ENCODE measurements around the gene C2CD2. TPM values are rescaled to one million over a fixed set of nuclear protein-coding genes. Genes with fewer than 3 reads are reported as not detected.

C2CD2 gene
- total and polyA plus RNA-seq, 2 donors (not counting 3 experiments of a cell fraction or from before 2014, with no cell fraction given): 32.6 to 41.2 TPM

DNA sequence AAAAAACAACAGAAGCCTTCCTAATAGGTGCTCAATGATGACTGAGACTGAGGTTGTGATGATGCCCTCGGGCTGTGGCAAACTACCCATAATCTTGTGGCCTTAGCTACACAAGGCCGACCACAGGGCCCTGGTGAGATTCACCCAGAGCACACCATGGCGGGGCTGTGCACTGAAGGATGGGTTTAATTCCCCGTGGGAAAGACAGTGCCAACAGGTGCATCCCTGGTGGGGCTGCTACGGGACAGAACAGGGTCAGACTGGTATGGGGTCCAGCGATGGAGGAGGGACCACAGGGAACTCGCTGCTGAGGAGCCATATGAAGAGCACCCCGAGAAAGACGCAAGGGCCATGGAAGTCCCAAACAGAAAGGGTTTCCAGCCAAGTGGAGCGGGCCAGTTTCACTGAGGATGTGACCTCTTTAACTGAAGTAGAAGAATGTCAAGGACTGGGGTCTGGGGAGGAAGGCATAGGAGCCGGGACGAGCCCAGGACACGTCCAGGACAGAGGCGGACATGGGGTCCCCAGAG, 96.0 kb downstream of the C2CD2 start:
- Histone ChIP-seq H3K27ac (ENCODE audit: insufficient read depth, low read depth, low read length) (no peak overlapping the region), H2AFZ (ENCODE audit: low read depth, low read length) (no peak overlapping the region), H3K4me3 (replicated peaks in 1 of 3; ENCODE audit: insufficient read depth in 1 of 3, low read depth in 1 of 3, low read length in 3 of 3) (no peak overlapping the region), H3K9me1 (replicated peaks; ENCODE audit: control insufficient read depth, extremely low read depth, insufficient read depth, low read length) (no peaks in the 10 kb centered on the region), H3K36me3 (ENCODE audit: control insufficient read depth in 2 of 2, extremely low read depth in 1 of 2, insufficient read depth in 2 of 2, low read length in 2 of 2) (peaks cover 7 to 17% of the 10 kb centered on the region in 2 experiments), H3K4me2 (ENCODE audit: insufficient read depth, low read length) (no peak overlapping the region), H4K20me1 (replicated peaks; ENCODE audit: control insufficient read depth, extremely low read depth, insufficient read depth, low read length) (no peaks in the 10 kb centered on the region), H3K79me2 (ENCODE audit: control insufficient read depth, insufficient read depth, low read length) (peaks cover 2% of the 10 kb centered on the region), H3K9ac (replicated peaks; ENCODE audit: extremely low read depth, insufficient read depth, low read length) (no peak overlapping the region), H3K9me3 (replicated peaks; ENCODE audit: control insufficient read depth, insufficient read depth, low read length) (no peaks in the 10 kb centered on the region), H3K27me3 (ENCODE audit: control insufficient read depth in 2 of 2, insufficient read depth in 2 of 2, low read length in 2 of 2) (no peaks in the 10 kb centered on the region), H3K4me1 (ENCODE audit: control insufficient read depth, extremely low read depth, insufficient read depth, low read length) (no peaks in the 10 kb centered on the region)
- POLR2A ChIA-PET: no interaction called here
- CTCF ChIA-PET: no interaction called here
- no TSS peak for BruUV-seq (replicated peaks)
- intact Hi-C loops (cut with micrococcal nuclease): no loop called here
- FAIRE-seq: no peak
- dilution Hi-C loops (cut with MboI; ENCODE audit: extremely low pct_ligation_motif_present, low sequenced_read_pairs): no loop called here
- DNase-seq (ENCODE audit: low read depth, low spot score): no peak
- TF ChIP-seq, protein P1, sequence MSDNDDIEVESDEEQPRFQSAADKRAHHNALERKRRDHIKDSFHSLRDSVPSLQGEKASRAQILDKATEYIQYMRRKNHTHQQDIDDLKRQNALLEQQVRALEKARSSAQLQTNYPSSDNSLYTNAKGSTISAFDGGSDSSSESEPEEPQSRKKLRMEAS (IDR thresholded peaks at IDR 0.05; ENCODE audit: insufficient read depth, insufficient read length): no peak

DNA sequence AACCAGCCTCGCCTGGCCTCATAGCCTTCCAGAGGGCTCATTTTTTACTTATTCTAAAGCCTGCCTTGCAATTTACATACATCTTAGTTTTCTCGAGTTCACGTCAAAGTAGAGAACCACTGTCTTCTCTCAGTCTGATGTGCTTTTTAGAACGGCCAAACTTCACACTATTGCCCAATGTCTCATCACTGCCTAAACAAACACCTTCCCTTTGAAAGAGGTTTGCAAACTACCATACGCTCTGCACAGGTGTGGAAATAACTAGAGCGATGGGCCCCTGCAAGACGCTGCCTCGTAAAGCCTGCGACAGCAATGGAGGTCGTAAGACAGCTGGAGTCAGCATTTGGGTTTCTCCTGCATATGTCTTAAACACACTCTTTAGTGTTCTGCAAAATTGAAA, 97.2 kb downstream of the C2CD2 start:
- H3K4me1 ChIP-seq (ENCODE audit: control insufficient read depth, extremely low read depth, insufficient read depth, low read length): no peaks in the 10 kb centered on the region

More for the DNA sequence above, 97.2 kb downstream of the C2CD2 start:
- intact Hi-C loops (cut with micrococcal nuclease): no loop called here
- H3K27ac ChIP-seq (ENCODE audit: insufficient read depth, low read depth, low read length): no peak overlapping the region
- H3K79me2 ChIP-seq (ENCODE audit: control insufficient read depth, insufficient read depth, low read length): no peaks in the 10 kb centered on the region
- dilution Hi-C loops (cut with MboI; ENCODE audit: extremely low pct_ligation_motif_present, low sequenced_read_pairs): no loop called here
- peaks cover 7 to 18% of the 10 kb centered on the region in 2 experiments for H3K36me3 ChIP-seq (ENCODE audit: control insufficient read depth in 2 of 2, extremely low read depth in 1 of 2, insufficient read depth in 2 of 2, low read length in 2 of 2)
- no peak overlapping the region for H3K4me3 ChIP-seq (replicated peaks in 1 of 3; ENCODE audit: insufficient read depth in 1 of 3, low read depth in 1 of 3, low read length in 3 of 3)
- no peak overlapping the region for H2AFZ ChIP-seq (ENCODE audit: low read depth, low read length)
- H3K9me1 ChIP-seq (replicated peaks; ENCODE audit: control insufficient read depth, extremely low read depth, insufficient read depth, low read length): no peaks in the 10 kb centered on the region
- DNase-seq (ENCODE audit: low read depth, low spot score): no peak
- FAIRE-seq: no peak
- H3K4me2 ChIP-seq (ENCODE audit: insufficient read depth, low read length): no peak overlapping the region
- ChIA-PET CTCF (interaction anchor here (1.1 kb wide), 1 partner anchor 261 kb away, joined by 3 read pairs; no protein-coding TSS in a partner anchor), POLR2A (no interaction called here)
- no peaks in the 10 kb centered on the region for H3K9me3 ChIP-seq (replicated peaks; ENCODE audit: control insufficient read depth, insufficient read depth, low read length)
- no peaks in the 10 kb centered on the region for H3K27me3 ChIP-seq (ENCODE audit: control insufficient read depth in 2 of 2, insufficient read depth in 2 of 2, low read length in 2 of 2)
- H3K9ac ChIP-seq (replicated peaks; ENCODE audit: extremely low read depth, insufficient read depth, low read length): no peak overlapping the region
- no TSS peak for BruUV-seq (replicated peaks)
- no peak for TF ChIP-seq POLR2AphosphoS5 (IDR thresholded peaks at IDR 0.05; ENCODE audit: insufficient read depth, low read depth, low read length)
- TF ChIP-seq, protein P1 (IDR thresholded peaks at IDR 0.05; ENCODE audit: insufficient read depth, insufficient read length): no peak
- TF ChIP-seq FOS (IDR thresholded peaks at IDR 0.05; ENCODE audit: borderline replicate concordance, insufficient read depth, low read length): no peak
- no peak for TF ChIP-seq GATA2 (IDR thresholded peaks at IDR 0.05; ENCODE audit: insufficient read depth, insufficient read length, low read depth, low read length)
- TF ChIP-seq, protein P2, sequence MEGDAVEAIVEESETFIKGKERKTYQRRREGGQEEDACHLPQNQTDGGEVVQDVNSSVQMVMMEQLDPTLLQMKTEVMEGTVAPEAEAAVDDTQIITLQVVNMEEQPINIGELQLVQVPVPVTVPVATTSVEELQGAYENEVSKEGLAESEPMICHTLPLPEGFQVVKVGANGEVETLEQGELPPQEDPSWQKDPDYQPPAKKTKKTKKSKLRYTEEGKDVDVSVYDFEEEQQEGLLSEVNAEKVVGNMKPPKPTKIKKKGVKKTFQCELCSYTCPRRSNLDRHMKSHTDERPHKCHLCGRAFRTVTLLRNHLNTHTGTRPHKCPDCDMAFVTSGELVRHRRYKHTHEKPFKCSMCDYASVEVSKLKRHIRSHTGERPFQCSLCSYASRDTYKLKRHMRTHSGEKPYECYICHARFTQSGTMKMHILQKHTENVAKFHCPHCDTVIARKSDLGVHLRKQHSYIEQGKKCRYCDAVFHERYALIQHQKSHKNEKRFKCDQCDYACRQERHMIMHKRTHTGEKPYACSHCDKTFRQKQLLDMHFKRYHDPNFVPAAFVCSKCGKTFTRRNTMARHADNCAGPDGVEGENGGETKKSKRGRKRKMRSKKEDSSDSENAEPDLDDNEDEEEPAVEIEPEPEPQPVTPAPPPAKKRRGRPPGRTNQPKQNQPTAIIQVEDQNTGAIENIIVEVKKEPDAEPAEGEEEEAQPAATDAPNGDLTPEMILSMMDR (IDR thresholded peaks at IDR 0.05; ENCODE audit: extremely low read depth in 1 of 2, insufficient read depth in 1 of 2, low read depth in 1 of 2, low read length in 2 of 2): no peak
- no peak for TF ChIP-seq POLR2A (IDR thresholded peaks at IDR 0.05; ENCODE audit: low read depth, low read length)
- TF ChIP-seq EZH2 (IDR thresholded peaks at IDR 0.05; ENCODE audit: borderline replicate concordance, low read depth, low read length, severe bottlenecking): no peak
- no peak for TF ChIP-seq MYC (IDR thresholded peaks at IDR 0.05; ENCODE audit: low read depth, low read length)
- TF ChIP-seq JUN (IDR thresholded peaks at IDR 0.05; ENCODE audit: borderline replicate concordance, insufficient read depth, insufficient read length, low read depth): no peak
- H4K20me1 ChIP-seq (replicated peaks; ENCODE audit: control insufficient read depth, extremely low read depth, insufficient read depth, low read length): no peaks in the 10 kb centered on the region

Data from endothelial cell of umbilical vein (primary cell).